ENCODE results near the gene SNX10.
"Not testable (repeated sequence)": the region's sequence is repeated elsewhere in the genome, so short reads cannot be mapped to it uniquely, and the experiment has no call there.

GRCh38 chr7:26261866-26262265 is 29.8 kb upstream of the SNX10 start:
- not testable (repeated sequence) for TF ChIP-seq CTCF (IDR thresholded peaks at IDR 0.05; ENCODE audit: low read length); EZH2 (optimal IDR thresholded peaks at IDR 0.05; ENCODE audit: low read depth, low read length)
